OCI-LY7 (cell line): ENCODE results near the gene SSBP2.

Source experiments
- EZH2phosphoT487 ChIP-seq: fragments of 200-600 bp; sonication (generic); IDR thresholded peaks from 2 replicates; pipeline ENCODE4 v1.6.1; 2018; ENCODE audit warnings: low read depth, borderline replicate concordance, mild to moderate bottlenecking, mixed run types, antibody characterized with exemption, low read length, moderate library complexity, mixed read lengths
- TF ChIP-seq, protein P1 (sequence below): fragments of 200-600 bp; sonication (generic); conservative IDR thresholded peaks from 2 replicates; pipeline ENCODE4 v1.5.1; 2014; ENCODE audit warnings: mild to moderate bottlenecking, antibody characterized with exemption, low read length, moderate library complexity, mixed read lengths

DNA sequence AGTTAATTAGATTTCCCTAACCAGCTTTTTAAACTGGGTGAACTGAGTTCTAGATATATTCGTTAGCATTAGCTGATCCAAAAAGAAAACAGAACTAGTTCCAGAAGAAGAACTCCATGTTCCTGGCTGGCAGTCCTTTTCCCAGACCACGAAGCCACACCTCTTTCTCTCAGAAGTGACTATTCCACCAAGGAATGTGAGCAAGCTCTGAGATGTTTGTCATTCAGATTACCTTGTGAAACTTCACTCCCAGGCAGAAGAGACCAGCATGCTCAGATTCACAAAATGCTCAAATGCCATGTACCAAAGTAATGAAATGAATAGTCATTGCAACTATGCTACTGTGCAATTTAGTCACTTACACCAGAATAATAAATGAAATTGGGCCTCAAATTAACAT lies 4.4 kb upstream of the SSBP2 start:
- no peak for TF ChIP-seq EZH2phosphoT487
- TF ChIP-seq, protein P1, sequence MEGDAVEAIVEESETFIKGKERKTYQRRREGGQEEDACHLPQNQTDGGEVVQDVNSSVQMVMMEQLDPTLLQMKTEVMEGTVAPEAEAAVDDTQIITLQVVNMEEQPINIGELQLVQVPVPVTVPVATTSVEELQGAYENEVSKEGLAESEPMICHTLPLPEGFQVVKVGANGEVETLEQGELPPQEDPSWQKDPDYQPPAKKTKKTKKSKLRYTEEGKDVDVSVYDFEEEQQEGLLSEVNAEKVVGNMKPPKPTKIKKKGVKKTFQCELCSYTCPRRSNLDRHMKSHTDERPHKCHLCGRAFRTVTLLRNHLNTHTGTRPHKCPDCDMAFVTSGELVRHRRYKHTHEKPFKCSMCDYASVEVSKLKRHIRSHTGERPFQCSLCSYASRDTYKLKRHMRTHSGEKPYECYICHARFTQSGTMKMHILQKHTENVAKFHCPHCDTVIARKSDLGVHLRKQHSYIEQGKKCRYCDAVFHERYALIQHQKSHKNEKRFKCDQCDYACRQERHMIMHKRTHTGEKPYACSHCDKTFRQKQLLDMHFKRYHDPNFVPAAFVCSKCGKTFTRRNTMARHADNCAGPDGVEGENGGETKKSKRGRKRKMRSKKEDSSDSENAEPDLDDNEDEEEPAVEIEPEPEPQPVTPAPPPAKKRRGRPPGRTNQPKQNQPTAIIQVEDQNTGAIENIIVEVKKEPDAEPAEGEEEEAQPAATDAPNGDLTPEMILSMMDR = no peak
